Measurements from ENCODE around the gene PEAK1.

DNA sequence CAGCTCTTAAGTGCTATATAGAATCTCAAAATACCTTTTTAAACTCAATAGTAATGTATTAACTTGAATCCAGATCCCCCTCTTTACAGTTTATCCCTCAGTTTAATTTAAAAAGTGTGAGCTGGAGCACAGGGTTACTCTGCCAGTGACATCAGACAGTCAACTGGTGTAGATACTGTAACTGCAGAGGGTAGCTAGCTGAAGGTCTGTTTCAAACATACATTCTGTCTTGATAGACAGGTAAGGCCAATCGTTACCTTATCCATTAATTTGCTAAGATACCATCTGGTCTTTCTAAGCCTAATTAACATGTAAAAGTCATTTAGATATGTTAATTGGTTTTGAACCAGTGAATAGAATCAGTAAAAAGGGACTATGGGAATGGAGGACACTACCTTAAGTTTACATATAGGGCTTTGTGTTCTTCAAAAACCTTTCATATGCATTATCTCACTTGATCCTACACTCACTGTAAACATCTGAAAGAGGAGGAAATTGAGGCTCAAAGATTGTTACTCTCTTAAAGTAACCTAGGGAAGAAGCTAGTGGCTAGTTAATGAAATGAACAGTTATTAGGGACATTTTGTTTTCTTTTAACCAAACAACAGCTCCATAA lies 289.5 kb downstream of the PEAK1 start:
- TF ChIP-seq, protein P1, sequence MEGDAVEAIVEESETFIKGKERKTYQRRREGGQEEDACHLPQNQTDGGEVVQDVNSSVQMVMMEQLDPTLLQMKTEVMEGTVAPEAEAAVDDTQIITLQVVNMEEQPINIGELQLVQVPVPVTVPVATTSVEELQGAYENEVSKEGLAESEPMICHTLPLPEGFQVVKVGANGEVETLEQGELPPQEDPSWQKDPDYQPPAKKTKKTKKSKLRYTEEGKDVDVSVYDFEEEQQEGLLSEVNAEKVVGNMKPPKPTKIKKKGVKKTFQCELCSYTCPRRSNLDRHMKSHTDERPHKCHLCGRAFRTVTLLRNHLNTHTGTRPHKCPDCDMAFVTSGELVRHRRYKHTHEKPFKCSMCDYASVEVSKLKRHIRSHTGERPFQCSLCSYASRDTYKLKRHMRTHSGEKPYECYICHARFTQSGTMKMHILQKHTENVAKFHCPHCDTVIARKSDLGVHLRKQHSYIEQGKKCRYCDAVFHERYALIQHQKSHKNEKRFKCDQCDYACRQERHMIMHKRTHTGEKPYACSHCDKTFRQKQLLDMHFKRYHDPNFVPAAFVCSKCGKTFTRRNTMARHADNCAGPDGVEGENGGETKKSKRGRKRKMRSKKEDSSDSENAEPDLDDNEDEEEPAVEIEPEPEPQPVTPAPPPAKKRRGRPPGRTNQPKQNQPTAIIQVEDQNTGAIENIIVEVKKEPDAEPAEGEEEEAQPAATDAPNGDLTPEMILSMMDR (IDR thresholded peaks at IDR 0.05): no peak
- no peak for TF ChIP-seq EP300 (IDR thresholded peaks at IDR 0.05; ENCODE audit: low read depth)
- no peak for TF ChIP-seq POLR2AphosphoS5 (IDR thresholded peaks at IDR 0.05)
- no peak for TF ChIP-seq POLR2A (IDR thresholded peaks at IDR 0.05)
